K562 (cell line): ENCODE results near the gene ARHGEF12. TPM values are rescaled to one million over a fixed set of nuclear protein-coding genes. Genes with fewer than 3 reads are reported as not detected.
A peak's percentile ranks its signal among the peaks of the same experiment; 100 is the strongest.

Experiments used
- ATAC-seq: fragments of 200-7000 bp; cut with Tn5 transposase; 3 replicates; pipeline ENCODE4 v1.9.1; 2020; ENCODE audit warnings: moderate library complexity
- BruUV-seq: library from RNA; stranded (reverse); fragments of 400-500 nt; replicated peaks from 2 replicates; lab custom pipeline; 2021; lab: Mats Ljungman, UMichigan
- CTCF ChIA-PET: fragments of 300-600 bp; formaldehyde crosslinking; extraction: SDS; loops from one replicate; lab custom pipeline; 2021; ENCODE audit warnings: low intra/inter-chr PET ratio; lab: Yijun Ruan, JAX
- POLR2A ChIA-PET: fragments of 300-600, 350-650 bp; sonication (Branson Sonifier 250); formaldehyde crosslinking; extraction: SDS; loops from one replicate; lab custom pipeline; 2021; ENCODE audit warnings: antibody characterized with exemption, inconsistent platforms; lab: Yijun Ruan, JAX
- DNase-seq, 4 experiments: peaks; one replicate each; pipeline versions ENCODE4 v3.0.0 to v3.0.0-alpha.2; 2011 to 2018; ENCODE audit warnings: low spot score in 3 of 4, mixed read lengths in 3 of 4; ENCODE audit errors: extremely low read depth in 1 of 4
- FAIRE-seq: peaks from 2 replicates; lab custom pipeline; 2011; peaks lifted over from hg19 to GRCh38; lab: Jason Lieb, UNC
- H2AFZ ChIP-seq: 2 replicates; pipeline ENCODE4 v1.6.0; 2011; ENCODE audit warnings: low read depth, low read length, control low read depth, inconsistent platforms
- H3K27ac ChIP-seq: fragments of 200-600 bp; 3 replicates; pipeline ENCODE4 v1.8.0; 2011; ENCODE audit warnings: low read depth, mild to moderate bottlenecking, control low read depth, inconsistent platforms, low read length, moderate library complexity, mixed read lengths; ENCODE audit errors: extremely low read depth
- H3K27me3 ChIP-seq, 2 experiments: fragments of 300-600 bp in 1 of 2; 2 replicates in 1 of 2; 3 replicates in 1 of 2; pipeline versions ENCODE4 v1.6.0 to v1.8.0; 2011; ENCODE audit warnings: inconsistent platforms in 2 of 2, low read length in 2 of 2, mild to moderate bottlenecking in 1 of 2, mixed read lengths in 1 of 2, moderate library complexity in 1 of 2; ENCODE audit not compliant: control insufficient read depth in 2 of 2, insufficient read depth in 2 of 2
- H3K36me3 ChIP-seq: fragments of 300-600 bp; 3 replicates; pipeline ENCODE4 v1.8.0; 2011; ENCODE audit warnings: mild to moderate bottlenecking, low read length, inconsistent platforms; ENCODE audit not compliant: control insufficient read depth, insufficient read depth
- H3K4me1 ChIP-seq, 2 experiments: fragments of 200-600 bp in 1 of 2; replicated peaks in 1 of 2; 2 replicates in 1 of 2; 3 replicates in 1 of 2; pipeline versions ENCODE4 v1.5.1 to v1.8.0; 2011; ENCODE audit warnings: inconsistent platforms in 2 of 2, low read length in 2 of 2, mild to moderate bottlenecking in 1 of 2, mixed read lengths in 1 of 2, moderate library complexity in 1 of 2; ENCODE audit not compliant: control insufficient read depth in 2 of 2, insufficient read depth in 2 of 2
- H3K4me2 ChIP-seq: 2 replicates; pipeline ENCODE4 v1.6.1; 2011; ENCODE audit warnings: low read length, control low read depth, inconsistent platforms, mixed read lengths; ENCODE audit not compliant: insufficient read depth
- H3K4me3 ChIP-seq: fragments of 200-600 bp; sonication (generic), shearing (Covaris generic); 2 replicates; pipeline ENCODE4 v1.5.1; 2016; ENCODE audit warnings: control low read depth, inconsistent platforms
- H3K79me2 ChIP-seq: fragments of 200-600 bp; 3 replicates; pipeline ENCODE4 v1.8.0; 2011; ENCODE audit warnings: low read length, inconsistent platforms; ENCODE audit not compliant: control insufficient read depth, insufficient read depth
- H3K9ac ChIP-seq, 2 experiments: 2 replicates each; pipeline versions ENCODE4 v1.6.0 to v1.6.1; 2011; ENCODE audit warnings: low read depth in 2 of 2, low read length in 2 of 2, control low read depth in 1 of 2, inconsistent platforms in 1 of 2, mild to moderate bottlenecking in 1 of 2, mixed read lengths in 1 of 2; ENCODE audit not compliant: insufficient read depth in 1 of 2
- H3K9me1 ChIP-seq: one replicate; pipeline ENCODE4 v1.6.0; 2011; ENCODE audit warnings: inconsistent platforms, mild to moderate bottlenecking, low read length, moderate library complexity; ENCODE audit not compliant: control insufficient read depth, insufficient read depth
- H3K9me3 ChIP-seq: replicated peaks from 2 replicates; pipeline ENCODE4 v1.5.1; 2011; ENCODE audit warnings: low read depth, low read length, inconsistent platforms; ENCODE audit not compliant: control insufficient read depth, insufficient read depth
- H4K20me1 ChIP-seq: replicated peaks from 2 replicates; pipeline ENCODE4 v1.6.1; 2011; ENCODE audit warnings: low read length, inconsistent platforms, mixed read lengths; ENCODE audit not compliant: control insufficient read depth, insufficient read depth
- ARNT ChIP-seq, 2 experiments: fragments of 450-650 bp; IDR thresholded peaks; 2 replicates each; pipeline ENCODE4 v1.6.1; 2016; ENCODE audit warnings: mild to moderate bottlenecking in 1 of 2
- HDAC3 ChIP-seq: fragments of 450-650 bp; IDR thresholded peaks from 2 replicates; pipeline ENCODE4 v1.6.1; 2018; ENCODE audit warnings: borderline replicate concordance, mild to moderate bottlenecking, moderate library complexity; ENCODE audit not compliant: partially characterized antibody
- KLF1 ChIP-seq: fragments of 450-650 bp; IDR thresholded peaks from 2 replicates; pipeline ENCODE4 v1.6.1; 2016; ENCODE audit warnings: missing genetic modification characterization, missing compliant biosample characterization
- MCM7 ChIP-seq, 2 experiments: fragments of 450-650 bp; IDR thresholded peaks; 2 replicates each; pipeline ENCODE4 v1.6.1; 2016 to 2018
- MXI1 ChIP-seq: IDR thresholded peaks from 2 replicates; pipeline ENCODE4 v1.6.1; 2011; ENCODE audit warnings: low read depth, mild to moderate bottlenecking, improper control_type of control experiment, low read length
- MYC ChIP-seq, 2 experiments: fragments of 250-450 bp in 1 of 2; sonication (Bioruptor Pico) in 1 of 2; IDR thresholded peaks; 2 replicates each; pipeline versions ENCODE4 v1.5.1 to v1.6.1; 2012 to 2021; ENCODE audit warnings: low read depth in 2 of 2, borderline replicate concordance in 1 of 2, improper control_type of control experiment in 1 of 2, low read length in 1 of 2, mild to moderate bottlenecking in 1 of 2, moderate library complexity in 1 of 2
- NCOA4 ChIP-seq: fragments of 450-650 bp; IDR thresholded peaks from 2 replicates; pipeline ENCODE4 v1.6.1; 2018; ENCODE audit warnings: mild to moderate bottlenecking; ENCODE audit not compliant: partially characterized antibody
- NFE2 ChIP-seq: IDR thresholded peaks from 2 replicates; pipeline ENCODE4 v1.6.1; 2014; ENCODE audit warnings: antibody characterized with exemption, low read depth
- OTX1 ChIP-seq: fragments of 450-650 bp; formaldehyde crosslinking; IDR thresholded peaks from 2 replicates; pipeline ENCODE4 v1.4.0; 2022; ENCODE audit warnings: mild to moderate bottlenecking
- PHB2 ChIP-seq: fragments of 450-650 bp; IDR thresholded peaks from 2 replicates; pipeline ENCODE4 v1.6.1; 2017; ENCODE audit warnings: low read depth
- SMARCC2 ChIP-seq: fragments of 450-650 bp; IDR thresholded peaks from 2 replicates; pipeline ENCODE4 v1.6.1; 2017; ENCODE audit warnings: antibody characterized with exemption, moderate library complexity, mild to moderate bottlenecking, low read depth
- TBP ChIP-seq: optimal IDR thresholded peaks from 2 replicates; pipeline ENCODE3; 2011; ENCODE audit warnings: low read depth, low read length, improper control_type of control experiment
- TEAD4 ChIP-seq, 2 experiments: sonication (generic) in 1 of 2; formaldehyde crosslinking in 1 of 2; IDR thresholded peaks; 2 replicates each; pipeline versions ENCODE4 v1.6.1 to v1.8.0; 2012 to 2022; ENCODE audit warnings: borderline replicate concordance in 1 of 2, inconsistent platforms in 1 of 2, low read length in 1 of 2, mild to moderate bottlenecking in 1 of 2, missing genetic modification reagents in 1 of 2
- ZC3H11A ChIP-seq: IDR thresholded peaks from 2 replicates; pipeline ENCODE4 v1.6.1; 2012; ENCODE audit warnings: low read depth, low read length, improper control_type of control experiment
- ZNF583 ChIP-seq: fragments of 250-450 bp; sonication (Bioruptor Pico); IDR thresholded peaks from 2 replicates; pipeline ENCODE4 v1.4.0; 2020
- WGBS: fragments of 100-300 bp; shearing (Covaris generic); methylation state at CpG from one replicate; pipeline ENCODE4 v1.1.6; 2016; ENCODE audit warnings: low coverage, mixed read lengths; ENCODE audit not compliant: insufficient coverage; ENCODE audit errors: missing lambda C conversion rate; 5-methylcytosine and 5-hydroxymethylcytosine counted together
- in situ Hi-C: fragments of 300-500 bp; cut with MboI; formaldehyde crosslinking; loops from 4 replicates; pipeline ENCODE4 v1.15.0; 2018; ENCODE audit warnings: inconsistent platforms, mixed read lengths
- intact Hi-C: fragments of 100-400 bp; cut with micrococcal nuclease; formaldehyde crosslinking; loops from 2 replicates; pipeline ENCODE4 v1.14.2; 2022
- polyA plus RNA-seq, 8 experiments: library from polyadenylated mRNA; depleted of rRNA in 4 of 8; stranded (reverse) in 5 of 8; unstranded in 3 of 8; fragments of >200 nt; fragmentation: Nextera tagmentation in 2 of 8; fragmentation: Illumina TruSeq in 1 of 8; extraction: Ambion mirVana in 2 of 8; extraction: Trizol in 1 of 8; gene quantifications; 2 replicates each; pipeline versions ENCODE4 v1.2.1 to v1.2.3, GENCODE V29; 2011 to 2014; ENCODE audit warnings: inconsistent platforms in 1 of 8, missing spikeins in 1 of 8
- total RNA-seq, 7 experiments: library from RNA; depleted of rRNA in 6 of 7; stranded (reverse); fragments of >200 nt in 6 of 7; fragmentation: Illumina TruSeq in 2 of 7; extraction: Trizol in 2 of 7; gene quantifications; 2 replicates each; pipeline versions ENCODE4 v1.2.1 to v1.2.3, GENCODE V29; 2011 to 2021; ENCODE audit warnings: low replicate concordance in 1 of 7
- TF ChIP-seq, protein P1 (sequence below): sonication (generic); formaldehyde crosslinking; IDR thresholded peaks from 2 replicates; pipeline ENCODE4 v1.4.0; 2020; ENCODE audit warnings: mild to moderate bottlenecking, missing genetic modification reagents
- TF ChIP-seq, protein P2 (sequence below): sonication (generic); formaldehyde crosslinking; IDR thresholded peaks from 2 replicates; pipeline ENCODE4 v1.8.0; 2023; ENCODE audit warnings: mild to moderate bottlenecking, missing genetic modification reagents

The ARHGEF12 gene
- total and polyA plus RNA-seq, 9 of the 15 experiments (the other 6 are each of a cell fraction or from before 2014, with no cell fraction given), result 3.5 to 51.7 (median 29.5) TPM

DNA sequence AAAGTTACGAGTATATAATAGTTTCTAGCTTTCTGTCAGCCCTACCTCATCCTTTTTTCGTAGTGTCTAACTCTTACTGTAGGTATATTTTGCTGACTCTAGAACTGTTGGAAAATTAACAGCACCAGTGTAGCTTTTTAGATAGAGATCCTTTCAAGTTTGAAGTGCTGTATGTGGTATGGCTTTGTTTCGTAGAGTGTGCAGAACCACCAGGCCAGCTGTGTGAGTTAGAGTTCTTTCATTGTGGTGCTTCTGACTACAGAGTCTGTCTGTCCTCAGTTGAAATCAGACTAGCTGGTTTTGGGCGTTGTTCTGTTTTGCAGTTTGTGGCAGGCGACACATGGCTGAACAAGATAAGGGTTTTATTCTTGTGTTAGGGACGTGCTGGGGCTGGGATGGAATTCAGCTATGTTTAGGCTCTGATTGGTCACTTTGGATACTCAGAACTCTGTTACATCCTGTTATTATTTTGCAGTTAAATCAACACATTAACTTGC lies 3.2 kb downstream of the ARHGEF12 start:
- Histone ChIP-seq H3K27me3 (no peaks in the 10 kb centered on the region), H3K9ac (peak overlapping the region in 1 of 2 experiments; percentile 85; a peak in 2 of 4 replicates), H3K9me3 (no peaks in the 10 kb centered on the region), H4K20me1 (peaks cover 14% of the 10 kb centered on the region; the same call in 1 of the 2 replicates), H3K4me2 (peak overlapping the region; percentile 68), H2AFZ (no peak overlapping the region), H3K9me1 (no peaks in the 10 kb centered on the region), H3K79me2 (peaks cover 81% of the 10 kb centered on the region), H3K27ac (peak overlapping the region; percentile 84), H3K4me1 (peaks cover 18 to 38% of the 10 kb centered on the region in 2 experiments; a peak in 4 of 5 replicates), H3K4me3 (peak overlapping the region; percentile 72; the same call in 1 of the 2 replicates), H3K36me3 (no peaks in the 10 kb centered on the region)
- in situ Hi-C loops, result loop anchor here (5.0 kb wide), 1 partner anchor 163 kb away; no protein-coding TSS in a partner anchor
- 5% methylated on average over 6 of the region's 6 CpGs for WGBS
- ChIA-PET POLR2A (interaction anchor here (0.5 to 2.9 kb wide), 12 partner anchors 9 to 182 kb away, joined by 3 to 17 read pairs (median 4); partner anchors contain the start of gene TLCD5), CTCF (no interaction called here)
- FAIRE-seq, result peak; percentile 99
- peak; percentile 77 for ATAC-seq
- peak; percentile 64 to 94 (median 78) for DNase-seq
- intact Hi-C loops, result loop anchor here (5.0 to 10.0 kb wide), 3 partner anchors 48 to 345 kb away; no protein-coding TSS in a partner anchor
- BruUV-seq, result no TSS peak
- TF ChIP-seq HDAC3 (peak; percentile 80), SMARCC2 (peak; percentile 63), ARNT (IDR thresholded peaks at IDR 0.05) (peak; percentile 19 to 75; a peak in 1 of 4 replicates), NCOA4 (no peak), KLF1 (tag) (peak; percentile 98), OTX1 (CRISPR knock-in tag) (no peak), NFE2 (peak; percentile 34; the same call in 1 of the 2 replicates), TEAD4 (IDR thresholded peaks at IDR 0.05; ENCODE audit: low read length) (peak; percentile 96), TEAD4 (CRISPR knock-in tag; IDR thresholded peaks at IDR 0.05; ENCODE audit: borderline replicate concordance) (no peak), ZNF583 (CRISPR knock-in tag) (no peak), MCM7 (IDR thresholded peaks at IDR 0.05) (no peak), MYC (IDR thresholded peaks at IDR 0.05; ENCODE audit: low read depth, low read length) (peak; percentile 85), MYC (CRISPR knock-in tag; IDR thresholded peaks at IDR 0.05; ENCODE audit: borderline replicate concordance, low read depth) (no peak), PHB2 (peak; percentile 16; the same call in 1 of the 2 replicates), MXI1 (peak; percentile 43; the same call in 1 of the 2 replicates), ZC3H11A (0 out of 2 replicates have a peak, but pooled peaks have one; percentile 60), TBP (peak; percentile 76)
- TF ChIP-seq, protein P1, sequence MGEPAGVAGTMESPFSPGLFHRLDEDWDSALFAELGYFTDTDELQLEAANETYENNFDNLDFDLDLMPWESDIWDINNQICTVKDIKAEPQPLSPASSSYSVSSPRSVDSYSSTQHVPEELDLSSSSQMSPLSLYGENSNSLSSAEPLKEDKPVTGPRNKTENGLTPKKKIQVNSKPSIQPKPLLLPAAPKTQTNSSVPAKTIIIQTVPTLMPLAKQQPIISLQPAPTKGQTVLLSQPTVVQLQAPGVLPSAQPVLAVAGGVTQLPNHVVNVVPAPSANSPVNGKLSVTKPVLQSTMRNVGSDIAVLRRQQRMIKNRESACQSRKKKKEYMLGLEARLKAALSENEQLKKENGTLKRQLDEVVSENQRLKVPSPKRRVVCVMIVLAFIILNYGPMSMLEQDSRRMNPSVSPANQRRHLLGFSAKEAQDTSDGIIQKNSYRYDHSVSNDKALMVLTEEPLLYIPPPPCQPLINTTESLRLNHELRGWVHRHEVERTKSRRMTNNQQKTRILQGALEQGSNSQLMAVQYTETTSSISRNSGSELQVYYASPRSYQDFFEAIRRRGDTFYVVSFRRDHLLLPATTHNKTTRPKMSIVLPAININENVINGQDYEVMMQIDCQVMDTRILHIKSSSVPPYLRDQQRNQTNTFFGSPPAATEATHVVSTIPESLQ (CRISPR knock-in tag), result no peak
- TF ChIP-seq, protein P2, sequence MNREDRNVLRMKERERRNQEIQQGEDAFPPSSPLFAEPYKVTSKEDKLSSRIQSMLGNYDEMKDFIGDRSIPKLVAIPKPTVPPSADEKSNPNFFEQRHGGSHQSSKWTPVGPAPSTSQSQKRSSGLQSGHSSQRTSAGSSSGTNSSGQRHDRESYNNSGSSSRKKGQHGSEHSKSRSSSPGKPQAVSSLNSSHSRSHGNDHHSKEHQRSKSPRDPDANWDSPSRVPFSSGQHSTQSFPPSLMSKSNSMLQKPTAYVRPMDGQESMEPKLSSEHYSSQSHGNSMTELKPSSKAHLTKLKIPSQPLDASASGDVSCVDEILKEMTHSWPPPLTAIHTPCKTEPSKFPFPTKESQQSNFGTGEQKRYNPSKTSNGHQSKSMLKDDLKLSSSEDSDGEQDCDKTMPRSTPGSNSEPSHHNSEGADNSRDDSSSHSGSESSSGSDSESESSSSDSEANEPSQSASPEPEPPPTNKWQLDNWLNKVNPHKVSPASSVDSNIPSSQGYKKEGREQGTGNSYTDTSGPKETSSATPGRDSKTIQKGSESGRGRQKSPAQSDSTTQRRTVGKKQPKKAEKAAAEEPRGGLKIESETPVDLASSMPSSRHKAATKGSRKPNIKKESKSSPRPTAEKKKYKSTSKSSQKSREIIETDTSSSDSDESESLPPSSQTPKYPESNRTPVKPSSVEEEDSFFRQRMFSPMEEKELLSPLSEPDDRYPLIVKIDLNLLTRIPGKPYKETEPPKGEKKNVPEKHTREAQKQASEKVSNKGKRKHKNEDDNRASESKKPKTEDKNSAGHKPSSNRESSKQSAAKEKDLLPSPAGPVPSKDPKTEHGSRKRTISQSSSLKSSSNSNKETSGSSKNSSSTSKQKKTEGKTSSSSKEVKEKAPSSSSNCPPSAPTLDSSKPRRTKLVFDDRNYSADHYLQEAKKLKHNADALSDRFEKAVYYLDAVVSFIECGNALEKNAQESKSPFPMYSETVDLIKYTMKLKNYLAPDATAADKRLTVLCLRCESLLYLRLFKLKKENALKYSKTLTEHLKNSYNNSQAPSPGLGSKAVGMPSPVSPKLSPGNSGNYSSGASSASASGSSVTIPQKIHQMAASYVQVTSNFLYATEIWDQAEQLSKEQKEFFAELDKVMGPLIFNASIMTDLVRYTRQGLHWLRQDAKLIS, result no peak
